ENCODE measurements around the gene CERK.

Gene CERK

DNA sequence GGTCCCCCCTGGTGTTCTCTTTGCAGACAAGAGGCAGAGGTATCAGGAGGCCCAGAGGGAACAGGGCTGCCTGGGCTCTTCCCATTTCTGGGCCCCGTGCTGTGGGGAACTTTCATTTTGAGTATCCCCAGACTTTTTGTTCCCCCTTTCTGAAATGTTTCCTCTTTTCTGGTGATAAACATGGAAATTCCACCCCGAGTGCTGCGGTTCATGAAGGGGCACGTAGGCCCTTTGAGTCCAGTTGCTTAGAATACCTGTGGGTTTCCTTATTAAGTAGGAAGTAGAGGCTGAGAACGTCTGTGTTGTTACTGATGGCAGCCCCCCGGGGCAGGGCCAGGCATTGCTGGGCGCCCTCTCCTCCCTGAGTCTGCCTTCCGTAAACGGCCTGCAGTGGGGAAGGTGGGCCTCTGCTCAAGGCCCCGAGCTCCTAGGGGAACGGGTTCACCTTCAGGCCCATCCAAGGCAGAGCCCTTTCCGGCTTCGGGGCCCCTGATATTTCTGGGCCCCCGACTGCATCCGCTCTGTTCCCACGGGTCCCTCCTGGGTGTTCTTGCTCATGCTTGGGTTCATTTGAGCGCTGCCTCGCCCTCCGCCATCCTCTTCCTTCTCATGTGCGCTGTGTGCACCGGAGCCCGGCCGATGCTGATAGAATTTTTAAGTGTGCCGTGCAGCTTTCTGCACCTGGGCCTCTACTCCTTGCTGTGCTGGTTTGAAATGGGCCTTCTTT is 36.4 kb upstream of the CERK start:
- peak overlapping the region; percentile 41 for H3K4ac ChIP-seq (ENCODE audit: low read depth, low read length)
- H3K4me1 ChIP-seq (ENCODE audit: control insufficient read depth, low read depth, low read length) = peaks cover 12% of the 10 kb centered on the region
- peak overlapping the region; percentile 65 for H3K27ac ChIP-seq (ENCODE audit: low read depth, low read length)
- no peak overlapping the region for H2BK15ac ChIP-seq (replicated peaks; ENCODE audit: low read depth)
- peaks cover 33% of the 10 kb centered on the region for H3K79me2 ChIP-seq (ENCODE audit: control insufficient read depth, insufficient read depth, low read length)
- no peak overlapping the region for H3K4me2 ChIP-seq (ENCODE audit: low read length)
- no peak overlapping the region for H4K8ac ChIP-seq (ENCODE audit: low read depth, low read length)
- no peak overlapping the region for H2BK5ac ChIP-seq (ENCODE audit: low read length)
- no peaks in the 10 kb centered on the region for H3K27me3 ChIP-seq (ENCODE audit: insufficient read depth, low read length, poor library complexity)
- no peak overlapping the region for H2AK5ac ChIP-seq (ENCODE audit: low read length)
- no peak overlapping the region for H3K4me3 ChIP-seq (ENCODE audit: low read length)
- WGBS (ENCODE audit: extremely low coverage, insufficient coverage, low lambda C conversion rate) = no CpG with 5 or more reads among the region's 24 CpGs
- DNase-seq = no peak
- H3K56ac ChIP-seq (ENCODE audit: low read length) = peak overlapping the region; percentile 50
- H3K9ac ChIP-seq (ENCODE audit: low read length) = peak overlapping the region; percentile 22
- H3K18ac ChIP-seq (ENCODE audit: low read length) = peak overlapping the region; percentile 44
- no peak overlapping the region for H4K5ac ChIP-seq (ENCODE audit: low read length)
- no peak overlapping the region for H3K23ac ChIP-seq (ENCODE audit: low read length)
- no peak overlapping the region for H2BK120ac ChIP-seq (ENCODE audit: low read depth, low read length)
- H3K36me3 ChIP-seq (ENCODE audit: control insufficient read depth, insufficient read depth, low read length) = no peaks in the 10 kb centered on the region
- H3K79me1 ChIP-seq (ENCODE audit: low read length) = peaks cover 26% of the 10 kb centered on the region

DNA sequence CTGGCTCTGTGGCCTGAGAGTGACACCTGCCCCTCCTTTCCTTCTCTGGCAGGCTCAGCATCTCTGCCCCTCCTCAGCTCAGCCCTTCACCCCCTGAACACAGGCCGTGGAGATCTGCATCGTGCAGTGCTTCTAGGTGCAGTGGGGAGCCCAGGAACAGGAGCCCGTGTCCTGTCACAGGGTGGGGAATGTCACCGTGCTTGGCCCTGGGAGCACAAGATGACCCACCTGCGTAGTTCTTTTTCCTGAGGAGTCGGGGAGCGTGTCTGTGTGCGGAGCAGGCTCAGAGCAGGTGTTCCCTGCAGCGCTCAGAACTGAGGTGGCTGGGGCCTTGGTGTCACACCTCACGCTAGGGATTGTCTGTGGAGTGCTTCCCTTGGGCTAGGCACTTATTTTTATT is 35.0 kb upstream of the CERK start:
- no peak overlapping the region for H3K23ac ChIP-seq (ENCODE audit: low read length)
- no peak overlapping the region for H3K27ac ChIP-seq (ENCODE audit: low read depth, low read length)
- no peak overlapping the region for H3K9ac ChIP-seq (ENCODE audit: low read length)
- peaks cover 12% of the 10 kb centered on the region for H3K4me1 ChIP-seq (ENCODE audit: control insufficient read depth, low read depth, low read length)
- no peak overlapping the region for H2AK5ac ChIP-seq (ENCODE audit: low read length)
- no peak overlapping the region for H2BK120ac ChIP-seq (ENCODE audit: low read depth, low read length)
- no peak overlapping the region for H3K4me3 ChIP-seq (ENCODE audit: low read length)
- peaks cover 30% of the 10 kb centered on the region for H3K79me1 ChIP-seq (ENCODE audit: low read length)
- no peaks in the 10 kb centered on the region for H3K36me3 ChIP-seq (ENCODE audit: control insufficient read depth, insufficient read depth, low read length)
- H2BK15ac ChIP-seq (replicated peaks; ENCODE audit: low read depth) = no peak overlapping the region
- DNase-seq = no peak
- H3K79me2 ChIP-seq (ENCODE audit: control insufficient read depth, insufficient read depth, low read length) = peaks cover 35% of the 10 kb centered on the region
- H2BK5ac ChIP-seq (ENCODE audit: low read length) = no peak overlapping the region
- no peak overlapping the region for H3K56ac ChIP-seq (ENCODE audit: low read length)
- H4K5ac ChIP-seq (ENCODE audit: low read length) = no peak overlapping the region
- H4K8ac ChIP-seq (ENCODE audit: low read depth, low read length) = no peak overlapping the region
- no CpG with 5 or more reads among the region's 10 CpGs for WGBS (ENCODE audit: extremely low coverage, insufficient coverage, low lambda C conversion rate)
- no peak overlapping the region for H3K18ac ChIP-seq (ENCODE audit: low read length)
- no peak overlapping the region for H3K4ac ChIP-seq (ENCODE audit: low read depth, low read length)
- no peaks in the 10 kb centered on the region for H3K27me3 ChIP-seq (ENCODE audit: insufficient read depth, low read length, poor library complexity)
- H3K4me2 ChIP-seq (ENCODE audit: low read length) = no peak overlapping the region

DNA sequence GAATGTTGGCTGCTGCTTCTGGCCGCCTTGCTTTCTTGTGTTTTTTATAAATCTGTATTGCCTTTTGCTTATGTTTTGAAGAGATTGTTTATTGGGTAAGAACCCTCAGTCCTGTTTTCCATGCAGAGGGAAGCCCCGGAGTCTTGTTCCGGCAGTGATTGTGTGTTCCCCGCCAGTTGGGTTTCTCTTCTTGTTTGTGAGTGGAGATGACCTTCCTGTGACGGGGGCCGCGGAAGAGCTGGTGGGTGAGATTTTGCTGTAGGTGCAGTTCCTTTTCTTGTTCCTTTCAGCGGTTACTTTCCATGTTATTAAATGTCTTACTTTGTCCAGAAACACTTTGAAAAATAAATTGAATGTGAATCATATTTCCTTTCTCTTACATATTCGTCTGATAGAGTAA is 32.7 kb upstream of the CERK start:
- Histone ChIP-seq H3K79me1 (ENCODE audit: low read length) (peaks cover 23% of the 10 kb centered on the region), H3K23ac (ENCODE audit: low read length) (no peak overlapping the region), H3K4me1 (ENCODE audit: control insufficient read depth, low read depth, low read length) (peaks cover 12% of the 10 kb centered on the region), H3K9ac (ENCODE audit: low read length) (no peak overlapping the region), H3K4me3 (ENCODE audit: low read length) (no peak overlapping the region), H2BK5ac (ENCODE audit: low read length) (no peak overlapping the region), H4K5ac (ENCODE audit: low read length) (no peak overlapping the region), H4K8ac (ENCODE audit: low read depth, low read length) (no peak overlapping the region), H2BK120ac (ENCODE audit: low read depth, low read length) (no peak overlapping the region), H2AK5ac (ENCODE audit: low read length) (no peak overlapping the region), H2BK15ac (replicated peaks; ENCODE audit: low read depth) (no peak overlapping the region), H3K4ac (ENCODE audit: low read depth, low read length) (no peak overlapping the region), H3K36me3 (ENCODE audit: control insufficient read depth, insufficient read depth, low read length) (no peaks in the 10 kb centered on the region), H3K18ac (ENCODE audit: low read length) (no peak overlapping the region), H3K27ac (ENCODE audit: low read depth, low read length) (no peak overlapping the region), H3K79me2 (ENCODE audit: control insufficient read depth, insufficient read depth, low read length) (peaks cover 33% of the 10 kb centered on the region), H3K4me2 (ENCODE audit: low read length) (no peak overlapping the region), H3K27me3 (ENCODE audit: insufficient read depth, low read length, poor library complexity) (no peaks in the 10 kb centered on the region), H3K56ac (ENCODE audit: low read length) (no peak overlapping the region)
- DNase-seq = no peak
- WGBS (ENCODE audit: extremely low coverage, insufficient coverage, low lambda C conversion rate) = no CpG with 5 or more reads among the region's 9 CpGs

DNA sequence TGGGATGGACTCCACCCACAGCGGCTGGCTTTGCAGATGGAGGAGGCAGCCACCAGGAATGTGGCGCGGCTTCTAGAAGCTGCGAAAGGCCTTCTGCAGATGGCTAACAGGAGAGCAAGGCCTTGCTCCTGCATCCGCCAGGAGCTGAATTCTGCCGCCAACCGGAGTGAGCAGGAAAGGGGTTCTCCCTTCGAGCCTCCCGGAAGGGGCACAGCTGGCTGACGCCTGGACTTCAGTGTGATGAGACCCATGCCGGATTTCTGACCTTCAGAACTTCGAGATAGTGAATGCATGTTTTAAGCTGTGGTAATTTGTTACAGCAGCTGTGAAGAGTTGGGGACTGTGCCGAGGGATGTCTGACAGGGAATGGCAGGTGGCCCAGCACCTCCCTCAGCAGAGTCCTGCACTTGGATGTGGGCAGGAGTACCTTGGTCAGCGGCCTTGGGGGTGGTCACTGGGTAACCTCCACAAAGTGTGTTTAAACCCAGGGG is 32.1 kb upstream of the CERK start:
- no CpG with 5 or more reads among the region's 14 CpGs for WGBS (ENCODE audit: extremely low coverage, insufficient coverage, low lambda C conversion rate)
- no peak overlapping the region for H3K27ac ChIP-seq (ENCODE audit: low read depth, low read length)

DNA sequence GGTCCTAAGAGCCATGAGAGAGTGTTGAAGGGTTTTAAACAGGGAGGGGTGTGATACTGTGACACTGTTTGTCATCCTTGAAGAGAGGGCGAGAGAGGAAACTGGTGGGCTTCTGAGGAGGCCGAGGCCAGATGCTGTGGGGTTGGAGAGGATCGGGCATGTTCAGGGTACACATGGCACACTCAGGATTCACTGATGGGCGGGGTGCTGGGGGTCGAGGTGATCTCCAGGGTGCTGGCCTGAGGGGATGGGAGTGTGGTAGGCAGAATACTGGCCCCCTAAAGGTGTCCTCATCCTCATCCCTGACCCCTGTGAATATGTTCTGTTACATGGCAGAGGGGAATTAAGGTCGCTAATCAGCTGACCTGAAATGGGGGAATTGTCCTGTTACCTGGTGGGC is 31.7 kb upstream of the CERK start:
- no peak overlapping the region for H3K27ac ChIP-seq (ENCODE audit: low read depth, low read length)
- H3K4me3 ChIP-seq (ENCODE audit: low read length) = no peak overlapping the region
- H3K4me1 ChIP-seq (ENCODE audit: control insufficient read depth, low read depth, low read length) = peaks cover 7% of the 10 kb centered on the region
- no peak for DNase-seq
- H3K4ac ChIP-seq (ENCODE audit: low read depth, low read length) = no peak overlapping the region
- peaks cover 29% of the 10 kb centered on the region for H3K79me2 ChIP-seq (ENCODE audit: control insufficient read depth, insufficient read depth, low read length)
- WGBS (ENCODE audit: extremely low coverage, insufficient coverage, low lambda C conversion rate) = no CpG with 5 or more reads among the region's 6 CpGs
- H3K18ac ChIP-seq (ENCODE audit: low read length) = no peak overlapping the region
- H2AK5ac ChIP-seq (ENCODE audit: low read length) = no peak overlapping the region
- no peak overlapping the region for H4K8ac ChIP-seq (ENCODE audit: low read depth, low read length)
- no peak overlapping the region for H3K4me2 ChIP-seq (ENCODE audit: low read length)
- H4K5ac ChIP-seq (ENCODE audit: low read length) = no peak overlapping the region
- H3K23ac ChIP-seq (ENCODE audit: low read length) = no peak overlapping the region
- H3K27me3 ChIP-seq (ENCODE audit: insufficient read depth, low read length, poor library complexity) = no peaks in the 10 kb centered on the region
- peaks cover 19% of the 10 kb centered on the region for H3K79me1 ChIP-seq (ENCODE audit: low read length)
- H3K9ac ChIP-seq (ENCODE audit: low read length) = no peak overlapping the region
- H2BK15ac ChIP-seq (replicated peaks; ENCODE audit: low read depth) = no peak overlapping the region
- H2BK120ac ChIP-seq (ENCODE audit: low read depth, low read length) = no peak overlapping the region
- no peaks in the 10 kb centered on the region for H3K36me3 ChIP-seq (ENCODE audit: control insufficient read depth, insufficient read depth, low read length)
- H2BK5ac ChIP-seq (ENCODE audit: low read length) = no peak overlapping the region
- no peak overlapping the region for H3K56ac ChIP-seq (ENCODE audit: low read length)

More for the DNA sequence above, 32.1 kb upstream of the CERK start:
- Histone ChIP-seq H4K5ac (ENCODE audit: low read length) (no peak overlapping the region), H3K79me2 (ENCODE audit: control insufficient read depth, insufficient read depth, low read length) (peaks cover 28% of the 10 kb centered on the region), H3K4me2 (ENCODE audit: low read length) (no peak overlapping the region), H3K36me3 (ENCODE audit: control insufficient read depth, insufficient read depth, low read length) (no peaks in the 10 kb centered on the region), H3K56ac (ENCODE audit: low read length) (no peak overlapping the region), H3K4me1 (ENCODE audit: control insufficient read depth, low read depth, low read length) (peaks cover 12% of the 10 kb centered on the region), H2AK5ac (ENCODE audit: low read length) (no peak overlapping the region), H2BK15ac (replicated peaks; ENCODE audit: low read depth) (no peak overlapping the region), H3K23ac (ENCODE audit: low read length) (no peak overlapping the region), H3K79me1 (ENCODE audit: low read length) (peaks cover 19% of the 10 kb centered on the region), H3K9ac (ENCODE audit: low read length) (no peak overlapping the region), H3K4me3 (ENCODE audit: low read length) (no peak overlapping the region), H3K18ac (ENCODE audit: low read length) (no peak overlapping the region), H3K4ac (ENCODE audit: low read depth, low read length) (no peak overlapping the region), H2BK120ac (ENCODE audit: low read depth, low read length) (no peak overlapping the region), H3K27me3 (ENCODE audit: insufficient read depth, low read length, poor library complexity) (no peaks in the 10 kb centered on the region), H2BK5ac (ENCODE audit: low read length) (no peak overlapping the region), H4K8ac (ENCODE audit: low read depth, low read length) (no peak overlapping the region)
- DNase-seq = no peak
